Mucosa of descending colon (tissue), 3 donors: ENCODE measurements around the gene KLF11. TPM values are rescaled to one million over a fixed set of nuclear protein-coding genes. Genes with fewer than 3 reads are reported as not detected.

Source experiments
- ATAC-seq: fragments of 200-7000 bp; cut with Tn5 transposase; one replicate; pipeline ENCODE4 v1.9.1; 2020; ENCODE audit warnings: mild to moderate bottlenecking, moderate library complexity
- DNase-seq, 3 donors: peaks; one replicate each; pipeline ENCODE4 v3.0.0-alpha.2; 2020
- H3K36me3 ChIP-seq: fragments of 200-600 bp; one replicate; pipeline ENCODE4 v1.8.0; 2021; ENCODE audit warnings: low read depth, mild to moderate bottlenecking
- H3K4me1 ChIP-seq: fragments of 200-600 bp; one replicate; pipeline ENCODE4 v1.8.0; 2021; ENCODE audit warnings: low read depth, mild to moderate bottlenecking
- H3K4me3 ChIP-seq: fragments of 200-600 bp; one replicate; pipeline ENCODE4 v1.8.0; 2021; ENCODE audit warnings: mild to moderate bottlenecking
- H3K9me3 ChIP-seq: fragments of 200-600 bp; one replicate; pipeline ENCODE4 v1.8.0; 2021; ENCODE audit warnings: mild to moderate bottlenecking
- intact Hi-C, 2 donors: fragments of 100-400 bp; cut with DNase I in 1 of 2; cut with micrococcal nuclease in 1 of 2; formaldehyde crosslinking; loops; one replicate each; pipeline versions ENCODE4 v1.11.0 to v1.11.1; 2022; cut with DNase I, micrococcal nuclease
- total RNA-seq, 3 donors: library from RNA; stranded (reverse); fragmentation: NEBNext Ultra II Directional in 2 of 3; extraction: Animal tissue kit (Norgen Biotek cat#: 25700) in 2 of 3; gene quantifications; one replicate each; pipeline versions ENCODE4 v1.2.1 to v1.2.4, GENCODE V29; 2021 to 2023
- TF ChIP-seq, protein P1 (sequence below): fragments of 200-600 bp; IDR thresholded peaks from one replicate; pipeline ENCODE4 v1.8.0; 2022; ENCODE audit warnings: antibody characterized with exemption, mild to moderate bottlenecking
- donor health status: DM: no; HTN: no; CAD: no; lungs with moderate emphysema.
- donor health status: DM: no; HTN: no; CAD: no.
- donor health status: DM: no; HTN: yes; CAD: no.

Gene KLF11
- total RNA-seq, 3 donors from 2014 or later: 5.9 to 34.7 (median 11.9) TPM

GRCh38 chr2:10061221-10061925 is 18.0 kb downstream of the KLF11 start:
- Histone ChIP-seq H3K4me3 (no peak overlapping the region), H3K4me1 (peaks cover 12% of the 10 kb centered on the region), H3K9me3 (no peaks in the 10 kb centered on the region), H3K36me3 (no peaks in the 10 kb centered on the region)
- TF ChIP-seq, protein P1, sequence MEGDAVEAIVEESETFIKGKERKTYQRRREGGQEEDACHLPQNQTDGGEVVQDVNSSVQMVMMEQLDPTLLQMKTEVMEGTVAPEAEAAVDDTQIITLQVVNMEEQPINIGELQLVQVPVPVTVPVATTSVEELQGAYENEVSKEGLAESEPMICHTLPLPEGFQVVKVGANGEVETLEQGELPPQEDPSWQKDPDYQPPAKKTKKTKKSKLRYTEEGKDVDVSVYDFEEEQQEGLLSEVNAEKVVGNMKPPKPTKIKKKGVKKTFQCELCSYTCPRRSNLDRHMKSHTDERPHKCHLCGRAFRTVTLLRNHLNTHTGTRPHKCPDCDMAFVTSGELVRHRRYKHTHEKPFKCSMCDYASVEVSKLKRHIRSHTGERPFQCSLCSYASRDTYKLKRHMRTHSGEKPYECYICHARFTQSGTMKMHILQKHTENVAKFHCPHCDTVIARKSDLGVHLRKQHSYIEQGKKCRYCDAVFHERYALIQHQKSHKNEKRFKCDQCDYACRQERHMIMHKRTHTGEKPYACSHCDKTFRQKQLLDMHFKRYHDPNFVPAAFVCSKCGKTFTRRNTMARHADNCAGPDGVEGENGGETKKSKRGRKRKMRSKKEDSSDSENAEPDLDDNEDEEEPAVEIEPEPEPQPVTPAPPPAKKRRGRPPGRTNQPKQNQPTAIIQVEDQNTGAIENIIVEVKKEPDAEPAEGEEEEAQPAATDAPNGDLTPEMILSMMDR: no peak
- intact Hi-C loops: no loop called here
- ATAC-seq: no peak
- peak in 2 of 3 donors; percentile 14 to 27 for DNase-seq

DNA sequence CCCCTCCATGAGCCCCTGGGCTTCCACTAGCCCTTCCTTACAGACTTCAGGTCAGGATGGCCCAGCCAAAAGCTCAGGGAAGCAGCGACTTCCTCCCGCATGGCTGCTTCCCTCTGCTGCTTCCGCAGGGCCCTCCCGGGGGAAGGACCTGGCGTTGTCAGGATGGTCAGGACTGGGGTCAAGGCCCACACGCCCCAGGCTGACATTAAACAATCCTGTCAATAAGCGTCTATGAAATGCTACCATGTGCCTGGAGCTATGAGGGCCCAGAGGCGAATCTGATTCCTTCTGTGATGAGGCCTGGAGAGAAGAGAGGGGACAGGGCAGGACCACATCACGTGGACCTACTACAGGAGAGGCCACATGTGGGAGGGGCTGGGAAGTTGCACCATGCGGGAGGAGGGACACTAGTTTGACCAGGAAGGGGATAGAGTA is 19.6 kb downstream of the KLF11 start:
- DNase-seq: peak in 2 of 3 donors; percentile 21 to 24
- Histone ChIP-seq H3K9me3 (no peaks in the 10 kb centered on the region), H3K4me1 (no peaks in the 10 kb centered on the region), H3K36me3 (no peaks in the 10 kb centered on the region), H3K4me3 (no peak overlapping the region)
- TF ChIP-seq, protein P1: no peak
- intact Hi-C loops: no loop called here
- no peak for ATAC-seq

GRCh38 chr2:10063566-10063965 is 20.2 kb downstream of the KLF11 start:
- Histone ChIP-seq H3K9me3 (no peaks in the 10 kb centered on the region), H3K4me3 (no peak overlapping the region), H3K4me1 (no peaks in the 10 kb centered on the region), H3K36me3 (no peaks in the 10 kb centered on the region)
- no peak for ATAC-seq
- TF ChIP-seq, protein P1: no peak
- intact Hi-C loops: no loop called here
- peak in 2 of 3 donors; percentile 11 to 37 for DNase-seq

- intact Hi-C loops: no loop called here
- DNase-seq (peak in 1 of 3 donors; percentile 19), ATAC-seq (no peak)
- no peaks in the 10 kb centered on the region for H3K36me3 ChIP-seq
- TF ChIP-seq, protein P1: no peak
- no peaks in the 10 kb centered on the region for H3K9me3 ChIP-seq
- H3K4me3 ChIP-seq: no peak overlapping the region
- no peaks in the 10 kb centered on the region for H3K4me1 ChIP-seq
Observed at GRCh38 chr2:10064932-10065772, 21.8 kb downstream of the KLF11 start.

- TF ChIP-seq, protein P1: no peak
- Histone ChIP-seq H3K4me1 (no peaks in the 10 kb centered on the region), H3K36me3 (no peaks in the 10 kb centered on the region), H3K9me3 (no peaks in the 10 kb centered on the region), H3K4me3 (no peak overlapping the region)
- intact Hi-C loops: no loop called here
- ATAC-seq: no peak
- no peak for DNase-seq
Observed at GRCh38 chr2:10065773-10066055, 22.4 kb downstream of the KLF11 start.
